ENCODE measurements around the gene TIMM17B. TPM values are rescaled to one million over a fixed set of nuclear protein-coding genes. Genes with fewer than 3 reads are reported as not detected.

Gene TIMM17B
- total RNA-seq, 3 donors from 2014 or later (not counting 1 experiment from before 2014, with no cell fraction given): 40.3 to 45.6 (median 44.5) TPM

DNA sequence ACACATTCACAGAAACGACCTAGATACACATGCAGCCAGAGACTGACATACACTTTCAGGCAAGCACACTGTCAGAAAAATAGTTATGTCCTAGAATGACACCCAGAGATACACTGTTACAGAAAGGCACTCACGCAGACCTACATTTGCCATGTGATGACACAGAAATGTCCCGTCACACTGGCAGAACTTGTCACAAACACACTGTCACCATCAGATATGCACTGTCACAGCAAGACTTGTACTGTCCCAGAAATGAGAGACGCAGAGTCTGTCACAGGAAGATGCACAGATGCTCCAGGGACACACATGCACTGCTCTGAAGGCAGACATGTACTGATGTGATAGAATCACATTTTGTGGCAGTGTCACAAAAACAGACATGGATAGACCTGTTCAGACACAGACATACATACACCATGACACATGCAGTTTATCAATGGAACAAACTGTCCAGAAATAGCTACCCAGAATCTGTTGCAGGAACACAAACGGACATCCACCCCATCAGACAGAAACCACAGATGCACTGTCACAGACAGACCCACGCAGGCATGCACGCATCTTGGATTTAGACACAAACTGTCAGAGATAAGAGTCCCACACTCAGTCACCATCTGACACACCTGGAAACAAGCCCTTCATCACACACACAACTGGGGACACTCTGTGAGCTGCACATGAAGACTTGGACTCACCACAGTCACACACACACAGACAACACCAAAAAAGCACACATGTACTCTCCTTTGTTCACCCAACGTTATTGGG lies 22.6 kb upstream of the TIMM17B start:
- H3K27me3 Mint-ChIP-seq (ENCODE audit: low read depth in 2 of 2): no peaks in the 10 kb centered on the region
- Histone ChIP-seq H3K9me3 (ENCODE audit: control insufficient read depth, insufficient read depth, low read length) (no peaks in the 10 kb centered on the region), H3K27ac (ENCODE audit: low read length) (peak overlapping the region; percentile 92), H3K36me3 (ENCODE audit: control insufficient read depth, insufficient read depth, low read length) (peaks cover 22% of the 10 kb centered on the region), H3K4me1 (ENCODE audit: control insufficient read depth, insufficient read depth, low read length) (peaks cover 82% of the 10 kb centered on the region), H3K4me3 (ENCODE audit: low read length) (peak overlapping the region; percentile 57), H3K27me3 (ENCODE audit: control insufficient read depth, insufficient read depth, low read length) (no peaks in the 10 kb centered on the region)
- H3K36me3 Mint-ChIP-seq: no peaks in the 10 kb centered on the region
- ATAC-seq: peak in 2 of 3 donors; percentile 8 to 33
- intact Hi-C loops (cut with micrococcal nuclease): loop anchor here (1.0 to 10.0 kb wide), 5 partner anchors 17 to 122 kb away; partner anchors contain the start of genes GRIPAP1, HDAC6 and TFE3
- TF ChIP-seq, protein P1, sequence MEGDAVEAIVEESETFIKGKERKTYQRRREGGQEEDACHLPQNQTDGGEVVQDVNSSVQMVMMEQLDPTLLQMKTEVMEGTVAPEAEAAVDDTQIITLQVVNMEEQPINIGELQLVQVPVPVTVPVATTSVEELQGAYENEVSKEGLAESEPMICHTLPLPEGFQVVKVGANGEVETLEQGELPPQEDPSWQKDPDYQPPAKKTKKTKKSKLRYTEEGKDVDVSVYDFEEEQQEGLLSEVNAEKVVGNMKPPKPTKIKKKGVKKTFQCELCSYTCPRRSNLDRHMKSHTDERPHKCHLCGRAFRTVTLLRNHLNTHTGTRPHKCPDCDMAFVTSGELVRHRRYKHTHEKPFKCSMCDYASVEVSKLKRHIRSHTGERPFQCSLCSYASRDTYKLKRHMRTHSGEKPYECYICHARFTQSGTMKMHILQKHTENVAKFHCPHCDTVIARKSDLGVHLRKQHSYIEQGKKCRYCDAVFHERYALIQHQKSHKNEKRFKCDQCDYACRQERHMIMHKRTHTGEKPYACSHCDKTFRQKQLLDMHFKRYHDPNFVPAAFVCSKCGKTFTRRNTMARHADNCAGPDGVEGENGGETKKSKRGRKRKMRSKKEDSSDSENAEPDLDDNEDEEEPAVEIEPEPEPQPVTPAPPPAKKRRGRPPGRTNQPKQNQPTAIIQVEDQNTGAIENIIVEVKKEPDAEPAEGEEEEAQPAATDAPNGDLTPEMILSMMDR (IDR thresholded peaks at IDR 0.05): no peak
- peak in 1 of 2 donors; percentile 73 for DNase-seq
- WGBS (ENCODE audit: insufficient coverage): 5% methylated on average over 7 of the region's 8 CpGs
- no peaks in the 10 kb centered on the region for H3K9me3 Mint-ChIP-seq
- peak overlapping the region; percentile 96 to 99 for H3K27ac Mint-ChIP-seq
- peak overlapping the region; percentile 91 for H3K4me3 Mint-ChIP-seq
- peaks cover 44 to 60% of the 10 kb centered on the region in 2 donors for H3K4me1 Mint-ChIP-seq

DNA sequence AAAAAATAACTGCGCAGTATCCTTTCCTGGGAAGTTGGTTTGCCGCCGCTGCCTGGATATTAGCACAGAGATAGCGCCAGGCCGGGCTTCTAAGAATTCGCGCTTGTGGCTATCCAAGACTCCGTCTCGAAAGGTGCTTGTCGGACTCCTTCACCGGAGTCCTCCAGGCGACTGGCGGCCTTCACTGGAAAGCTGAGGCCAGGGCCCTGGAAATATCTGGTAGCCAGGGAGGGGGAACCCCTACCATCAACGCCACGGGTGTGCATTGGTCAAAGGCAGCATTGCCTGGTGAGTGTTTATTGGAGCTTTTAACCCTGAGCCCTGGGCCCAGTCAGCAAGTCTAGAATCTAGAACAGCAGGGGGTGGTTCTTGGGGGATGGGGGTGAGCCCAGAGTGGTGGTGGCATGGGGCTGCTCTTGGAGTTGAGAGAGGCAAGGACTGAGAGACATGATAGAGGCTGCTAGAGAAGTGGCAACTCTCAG lies 21.8 kb upstream of the TIMM17B start:
- H3K36me3 Mint-ChIP-seq: no peaks in the 10 kb centered on the region
- H3K4me3 ChIP-seq (ENCODE audit: low read length): peak overlapping the region; percentile 57
- WGBS (ENCODE audit: insufficient coverage): 0% methylated on average over 14 of the region's 15 CpGs
- H3K27ac ChIP-seq (ENCODE audit: low read length): peak overlapping the region; percentile 92
- ATAC-seq (peak; percentile 14 to 25 (median 16)), DNase-seq (peak in 1 of 2 donors; percentile 63)
- H3K27me3 ChIP-seq (ENCODE audit: control insufficient read depth, insufficient read depth, low read length): no peaks in the 10 kb centered on the region
- no peaks in the 10 kb centered on the region for H3K27me3 Mint-ChIP-seq (ENCODE audit: low read depth in 2 of 2)
- H3K4me1 ChIP-seq (ENCODE audit: control insufficient read depth, insufficient read depth, low read length): peaks cover 81% of the 10 kb centered on the region
- peaks cover 29% of the 10 kb centered on the region for H3K36me3 ChIP-seq (ENCODE audit: control insufficient read depth, insufficient read depth, low read length)
- H3K27ac Mint-ChIP-seq: peak overlapping the region; percentile 96 to 99
- peak overlapping the region; percentile 91 for H3K4me3 Mint-ChIP-seq
- intact Hi-C loops (cut with micrococcal nuclease): loop anchor here (1.0 to 10.0 kb wide), 5 partner anchors 18 to 123 kb away; partner anchors contain the start of genes GRIPAP1, HDAC6 and TFE3
- H3K9me3 ChIP-seq (ENCODE audit: control insufficient read depth, insufficient read depth, low read length): no peaks in the 10 kb centered on the region
- TF ChIP-seq, protein P1 (IDR thresholded peaks at IDR 0.05): no peak
- H3K4me1 Mint-ChIP-seq: peaks cover 44 to 56% of the 10 kb centered on the region in 2 donors
- no peaks in the 10 kb centered on the region for H3K9me3 Mint-ChIP-seq

DNA sequence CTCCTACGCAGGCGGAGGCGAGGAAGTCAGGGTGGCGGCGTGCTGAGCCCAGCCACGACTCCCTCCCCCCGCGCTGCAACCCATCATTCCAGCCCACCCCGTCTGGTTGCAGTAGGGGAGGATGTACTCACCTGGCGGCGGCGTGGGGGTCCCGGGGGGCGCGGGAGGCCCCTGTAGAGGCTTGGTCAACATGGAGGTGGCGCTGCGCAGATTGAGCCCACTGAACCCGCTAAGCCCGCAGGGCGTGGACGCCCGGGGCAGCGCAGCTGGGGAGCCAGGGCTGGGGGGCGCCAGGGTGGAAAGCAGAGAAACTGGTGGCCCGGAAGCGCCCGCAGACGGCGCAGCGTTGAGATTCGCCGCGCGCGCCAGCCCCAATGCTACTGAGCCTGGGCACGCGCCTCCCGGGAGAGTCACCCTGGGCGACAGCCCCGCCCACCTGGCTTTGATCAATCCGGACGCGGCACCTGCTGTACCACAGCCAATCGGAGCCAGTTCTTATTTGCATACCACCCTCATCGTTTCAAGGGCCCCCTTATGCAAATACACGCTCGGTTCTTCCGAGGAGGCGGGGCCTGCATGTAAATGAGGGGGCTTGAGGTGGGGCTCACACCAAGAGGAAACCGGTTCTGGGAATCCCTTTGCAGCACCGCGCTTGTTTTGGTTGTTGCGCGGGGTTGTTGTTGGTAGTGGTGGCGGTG lies 21.2 kb upstream of the TIMM17B start, which contains the start of gene PIM2:
Gene PIM2, minus strand, starts transcription at position 382 of the 698 bp plus-strand sequence. Its CDS starts 190 bp downstream, at position 192.
- Mint-ChIP-seq H3K36me3 (no peaks in the 10 kb centered on the region), H3K27me3 (ENCODE audit: low read depth in 2 of 2) (peaks cover 0 to 5% of the 10 kb centered on the region in 2 donors), H3K4me3 (peak within 1 kb of the TSS; percentile 91), H3K9me3 (no peaks in the 10 kb centered on the region), H3K27ac (peak within 1 kb of the TSS; percentile 96 to 99), H3K4me1 (peaks cover 44 to 55% of the 10 kb centered on the region in 2 donors)
- H3K9me3 ChIP-seq (ENCODE audit: control insufficient read depth, insufficient read depth, low read length): no peaks in the 10 kb centered on the region
- peak within 1 kb of the TSS; percentile 92 for H3K27ac ChIP-seq (ENCODE audit: low read length)
- WGBS (ENCODE audit: insufficient coverage): 0% methylated on average over 43 of the region's 55 CpGs
- peak; percentile 71 to 88 (median 79) for ATAC-seq
- intact Hi-C loops (cut with micrococcal nuclease): loop anchor here (1.0 to 10.0 kb wide), 5 partner anchors 19 to 124 kb away; partner anchors contain the start of genes GRIPAP1, HDAC6 and TFE3
- TF ChIP-seq, protein P1 (IDR thresholded peaks at IDR 0.05): no peak
- H3K36me3 ChIP-seq (ENCODE audit: control insufficient read depth, insufficient read depth, low read length): peaks cover 35% of the 10 kb centered on the region
- H3K4me1 ChIP-seq (ENCODE audit: control insufficient read depth, insufficient read depth, low read length): peaks cover 81% of the 10 kb centered on the region
- peak; percentile 88 to 96 for DNase-seq
- no peaks in the 10 kb centered on the region for H3K27me3 ChIP-seq (ENCODE audit: control insufficient read depth, insufficient read depth, low read length)
- peak within 1 kb of the TSS; percentile 91 for H3K4me3 ChIP-seq (ENCODE audit: low read length)

Data from natural killer cell (primary cell).